ENCODE results near the gene FARSB. TPM values are rescaled to one million over a fixed set of nuclear protein-coding genes. Genes with fewer than 3 reads are reported as not detected.

The FARSB gene
- total RNA-seq, 1 experiment from 2014 or later: 31.0 TPM

- TF ChIP-seq ERG (CRISPR knock-in tag; IDR thresholded peaks at IDR 0.05): no peak
- no peak for TF ChIP-seq ZMAT4 (CRISPR knock-in tag; IDR thresholded peaks at IDR 0.05)
- peak; percentile 47 for TF ChIP-seq SP1 (CRISPR knock-in tag; conservative IDR thresholded peaks at IDR 0.05)
- peak; percentile 74; the same call in 1 of the 2 replicates for TF ChIP-seq CREM (CRISPR knock-in tag; IDR thresholded peaks at IDR 0.05)
- no peak for TF ChIP-seq SOX15 (CRISPR knock-in tag; IDR thresholded peaks at IDR 0.05)
- TF ChIP-seq ESRRA (CRISPR knock-in tag; IDR thresholded peaks at IDR 0.05; ENCODE audit: borderline replicate concordance): no peak
- no peak for TF ChIP-seq IRF2 (CRISPR knock-in tag; IDR thresholded peaks at IDR 0.05; ENCODE audit: borderline replicate concordance, low read depth)
- TF ChIP-seq TEAD4 (CRISPR knock-in tag; IDR thresholded peaks at IDR 0.05): no peak
- no peak for TF ChIP-seq ZSCAN18 (CRISPR knock-in tag; IDR thresholded peaks at IDR 0.05)
- TF ChIP-seq PREB (CRISPR knock-in tag; IDR thresholded peaks at IDR 0.05; ENCODE audit: borderline replicate concordance): no peak; the same call in 1 of the 2 replicates
- TF ChIP-seq CDX4 (CRISPR knock-in tag; IDR thresholded peaks at IDR 0.05; ENCODE audit: borderline replicate concordance): no peak
- TF ChIP-seq OVOL2 (CRISPR knock-in tag; IDR thresholded peaks at IDR 0.05; ENCODE audit: borderline replicate concordance): no peak
- TF ChIP-seq TP53 (CRISPR knock-in tag; IDR thresholded peaks at IDR 0.05): peak; percentile 56
- no peak for TF ChIP-seq E2F4 (CRISPR knock-in tag; IDR thresholded peaks at IDR 0.05; ENCODE audit: borderline replicate concordance, low read depth)
Observed at GRCh38 chr2:222671259-222672067, 15.6 kb upstream of the FARSB start, which contains the start of gene MOGAT1 (continued).

GRCh38 chr2:222670191-222671038 lies 14.5 kb upstream of the FARSB start:
- ChIA-PET CTCF (interaction anchor here (1.1 to 1.9 kb wide), 6 partner anchors 9 to 269 kb away, joined by 3 to 9 read pairs (median 6); partner anchors contain the start of gene FARSB), POLR2A (interaction anchor here (1.0 kb wide), 1 partner anchor 16 kb away, joined by 3 read pairs; no protein-coding TSS in a partner anchor)
- ATAC-seq: no peak
- H3K36me3 Mint-ChIP-seq: no peaks in the 10 kb centered on the region
- peaks cover 13% of the 10 kb centered on the region for H3K4me1 Mint-ChIP-seq
- no peak overlapping the region for H3K27ac Mint-ChIP-seq
- no peak for TF ChIP-seq ZNF425 (CRISPR knock-in tag; conservative IDR thresholded peaks at IDR 0.05)
- no peak for TF ChIP-seq ELF4 (CRISPR knock-in tag; IDR thresholded peaks at IDR 0.05; ENCODE audit: low read depth)
- TF ChIP-seq ATF3 (CRISPR knock-in tag; conservative IDR thresholded peaks at IDR 0.05): no peak
- TF ChIP-seq RORB (CRISPR knock-in tag; IDR thresholded peaks at IDR 0.05): no peak
- no peak for TF ChIP-seq PREB (CRISPR knock-in tag; IDR thresholded peaks at IDR 0.05; ENCODE audit: borderline replicate concordance)
- TF ChIP-seq TCF7 (CRISPR knock-in tag; IDR thresholded peaks at IDR 0.05; ENCODE audit: low read depth): no peak
- no peak for TF ChIP-seq FOXK1 (CRISPR knock-in tag; IDR thresholded peaks at IDR 0.05)
- no peak for TF ChIP-seq ZNF317 (CRISPR knock-in tag; IDR thresholded peaks at IDR 0.05; ENCODE audit: borderline replicate concordance, low read depth)
- no peak for DNase-seq (ENCODE audit: low spot score)
- H3K4me3 Mint-ChIP-seq: peak overlapping the region; percentile 74
- no peaks in the 10 kb centered on the region for H3K9me3 Mint-ChIP-seq
- peaks cover 59% of the 10 kb centered on the region for H3K27me3 Mint-ChIP-seq (ENCODE audit: low read depth)
